KOPT-K1 (cell line): ENCODE results near the gene INMT.
"Not testable (repeated sequence)": the region's sequence is repeated elsewhere in the genome, so short reads cannot be mapped to it uniquely, and the experiment has no call there.

ENCODE experiments used
- H3K27ac ChIP-seq: fragments of 200-600 bp; sonication (generic); 2 replicates; pipeline ENCODE4 v1.5.1; 2016; ENCODE audit warnings: antibody characterized with exemption, mild to moderate bottlenecking, low read depth, low read length; ENCODE audit not compliant: poor library complexity, severe bottlenecking
- H3K36me3 ChIP-seq: fragments of 200-600 bp; sonication (generic); 2 replicates; pipeline ENCODE4 v1.5.1; 2017; ENCODE audit warnings: antibody characterized with exemption, mild to moderate bottlenecking, low read length, moderate library complexity; ENCODE audit not compliant: insufficient read depth
- H3K9me3 ChIP-seq: fragments of 200-600 bp; sonication (generic); 2 replicates; pipeline ENCODE4 v1.5.1; 2017; ENCODE audit warnings: antibody characterized with exemption, low read length, mild to moderate bottlenecking; ENCODE audit not compliant: insufficient read depth, poor library complexity, severe bottlenecking

INMT gene

GRCh38 chr7:30751696-30752273 lies at the start of gene INMT:
TSS of gene INMT (plus strand) at chr7:30752135. CDS start at chr7:30752151, 16 bp downstream.
- Histone ChIP-seq H3K9me3 (no peaks in the 10 kb centered on the region), H3K27ac (no peak within 1 kb of the TSS), H3K36me3 (no peaks in the 10 kb centered on the region)

- no peaks in the 10 kb centered on the region for H3K9me3 ChIP-seq
- H3K27ac ChIP-seq: no peak overlapping the region
- H3K36me3 ChIP-seq: no peaks in the 10 kb centered on the region
Observed at GRCh38 chr7:30702200-30702599, 49.7 kb upstream of the INMT start.

GRCh38 chr7:30703756-30704155 lies 48.2 kb upstream of the INMT start:
- no peaks in the 10 kb centered on the region for H3K36me3 ChIP-seq
- H3K9me3 ChIP-seq: no peaks in the 10 kb centered on the region
- no peak overlapping the region for H3K27ac ChIP-seq

- Histone ChIP-seq H3K9me3 (no peaks in the 10 kb centered on the region), H3K27ac (no peak overlapping the region), H3K36me3 (no peaks in the 10 kb centered on the region)
Observed at GRCh38 chr7:30705008-30705407, 46.9 kb upstream of the INMT start.

- H3K9me3 ChIP-seq: no peaks in the 10 kb centered on the region
- no peak overlapping the region for H3K27ac ChIP-seq
- H3K36me3 ChIP-seq: no peaks in the 10 kb centered on the region
Observed at GRCh38 chr7:30705596-30705995, 46.3 kb upstream of the INMT start.

GRCh38 chr7:30706316-30706715 lies 45.6 kb upstream of the INMT start:
- no peaks in the 10 kb centered on the region for H3K9me3 ChIP-seq
- H3K36me3 ChIP-seq: no peaks in the 10 kb centered on the region
- H3K27ac ChIP-seq: no peak overlapping the region

- Histone ChIP-seq H3K36me3 (no peaks in the 10 kb centered on the region), H3K27ac (no peak overlapping the region), H3K9me3 (no peaks in the 10 kb centered on the region)
Observed at GRCh38 chr7:30706908-30707307, 45.0 kb upstream of the INMT start.

- Histone ChIP-seq H3K27ac (no peak overlapping the region), H3K36me3 (no peaks in the 10 kb centered on the region), H3K9me3 (no peaks in the 10 kb centered on the region)
Observed at GRCh38 chr7:30707391-30708357, 44.3 kb upstream of the INMT start.

GRCh38 chr7:30708412-30708811 lies 43.5 kb upstream of the INMT start:
- Histone ChIP-seq H3K9me3 (no peaks in the 10 kb centered on the region), H3K27ac (no peak overlapping the region)

GRCh38 chr7:30708983-30709382 lies 43.0 kb upstream of the INMT start:
- Histone ChIP-seq H3K27ac (no peak overlapping the region), H3K9me3 (no peaks in the 10 kb centered on the region), H3K36me3 (no peaks in the 10 kb centered on the region)

More at GRCh38 chr7:30708412-30708811, 43.5 kb upstream of the INMT start:
- H3K36me3 ChIP-seq: no peaks in the 10 kb centered on the region

- Histone ChIP-seq H3K36me3 (no peaks in the 10 kb centered on the region), H3K9me3 (no peaks in the 10 kb centered on the region), H3K27ac (no peak overlapping the region)
Observed at GRCh38 chr7:30709549-30709948, 42.4 kb upstream of the INMT start.

GRCh38 chr7:30710669-30711068 lies 41.3 kb upstream of the INMT start:
- Histone ChIP-seq H3K36me3 (no peaks in the 10 kb centered on the region), H3K27ac (no peak overlapping the region), H3K9me3 (no peaks in the 10 kb centered on the region)

GRCh38 chr7:30713392-30713791 lies 38.5 kb upstream of the INMT start:
- H3K9me3 ChIP-seq: peaks cover 14% of the 10 kb centered on the region
- H3K27ac ChIP-seq: no peak overlapping the region
- H3K36me3 ChIP-seq: no peaks in the 10 kb centered on the region

- Histone ChIP-seq H3K27ac (no peak overlapping the region), H3K36me3 (no peaks in the 10 kb centered on the region), H3K9me3 (peaks cover 21% of the 10 kb centered on the region)
Observed at GRCh38 chr7:30714129-30714528, 37.8 kb upstream of the INMT start.

- H3K36me3 ChIP-seq: no peaks in the 10 kb centered on the region
Observed at GRCh38 chr7:30717181-30717580, 34.8 kb upstream of the INMT start.

GRCh38 chr7:30719434-30719833 lies 32.5 kb upstream of the INMT start:
- not testable (repeated sequence) for H3K27ac ChIP-seq, H3K36me3 ChIP-seq
- peaks cover 36% of the 10 kb centered on the region for H3K9me3 ChIP-seq

More at GRCh38 chr7:30717181-30717580, 34.8 kb upstream of the INMT start:
- Histone ChIP-seq H3K27ac (no peak overlapping the region), H3K9me3 (peaks cover 36% of the 10 kb centered on the region)
